Measurements from ENCODE around the gene KRT84.

DNA sequence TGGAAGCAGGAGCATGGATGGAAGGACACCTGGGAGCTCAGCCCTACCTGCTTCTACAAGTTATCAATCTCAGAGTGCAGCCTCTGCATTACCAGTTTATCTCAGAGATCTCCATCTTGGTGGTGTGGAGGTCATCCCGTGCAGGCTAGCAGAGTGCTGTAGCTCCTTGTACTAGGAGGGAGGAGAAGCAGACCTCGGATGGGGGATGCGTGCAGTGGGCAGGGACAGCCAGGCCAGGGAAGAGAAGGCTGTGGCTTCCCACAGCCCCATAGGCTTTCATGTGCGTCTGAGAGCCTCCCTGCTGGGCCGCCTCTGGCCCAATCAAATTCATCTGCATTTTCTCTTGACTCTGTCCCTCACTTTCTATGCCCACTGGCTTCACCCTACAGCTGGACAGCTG is 29.5 kb upstream of the KRT84 start:
- TF ChIP-seq, protein P1, sequence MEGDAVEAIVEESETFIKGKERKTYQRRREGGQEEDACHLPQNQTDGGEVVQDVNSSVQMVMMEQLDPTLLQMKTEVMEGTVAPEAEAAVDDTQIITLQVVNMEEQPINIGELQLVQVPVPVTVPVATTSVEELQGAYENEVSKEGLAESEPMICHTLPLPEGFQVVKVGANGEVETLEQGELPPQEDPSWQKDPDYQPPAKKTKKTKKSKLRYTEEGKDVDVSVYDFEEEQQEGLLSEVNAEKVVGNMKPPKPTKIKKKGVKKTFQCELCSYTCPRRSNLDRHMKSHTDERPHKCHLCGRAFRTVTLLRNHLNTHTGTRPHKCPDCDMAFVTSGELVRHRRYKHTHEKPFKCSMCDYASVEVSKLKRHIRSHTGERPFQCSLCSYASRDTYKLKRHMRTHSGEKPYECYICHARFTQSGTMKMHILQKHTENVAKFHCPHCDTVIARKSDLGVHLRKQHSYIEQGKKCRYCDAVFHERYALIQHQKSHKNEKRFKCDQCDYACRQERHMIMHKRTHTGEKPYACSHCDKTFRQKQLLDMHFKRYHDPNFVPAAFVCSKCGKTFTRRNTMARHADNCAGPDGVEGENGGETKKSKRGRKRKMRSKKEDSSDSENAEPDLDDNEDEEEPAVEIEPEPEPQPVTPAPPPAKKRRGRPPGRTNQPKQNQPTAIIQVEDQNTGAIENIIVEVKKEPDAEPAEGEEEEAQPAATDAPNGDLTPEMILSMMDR (IDR thresholded peaks at IDR 0.05): no peak
- TF ChIP-seq EZH2 (IDR thresholded peaks at IDR 0.05): no peak
- no peak for TF ChIP-seq EZH2phosphoT487 (IDR thresholded peaks at IDR 0.05)

All from neural progenitor cell (in vitro differentiated cells).